Ascending aorta (tissue), 2 donors: Measurements from ENCODE around the gene BAG2. TPM values are rescaled to one million over a fixed set of nuclear protein-coding genes. Genes with fewer than 3 reads are reported as not detected.
A peak's percentile ranks its signal among the peaks of the same experiment; 100 is the strongest.

Experiments used
- DNase-seq, 2 donors: peaks; one replicate each; pipeline ENCODE4 v3.0.0-alpha.2; 2019; ENCODE audit warnings: low spot score in 2 of 2
- H3K27ac ChIP-seq, 2 donors: fragments of 200-600 bp; sonication (generic); one replicate each; pipeline ENCODE4 v1.5.1; 2016 to 2017; ENCODE audit warnings: mild to moderate bottlenecking in 1 of 2
- H3K27me3 ChIP-seq: fragments of 200-600 bp; sonication (generic); one replicate; pipeline ENCODE4 v1.5.1; 2017
- H3K36me3 ChIP-seq, 2 donors: fragments of 200-600 bp; sonication (generic); one replicate each; pipeline ENCODE4 v1.5.1; 2016
- H3K4me1 ChIP-seq, 2 donors: fragments of 200-600 bp; sonication (generic); one replicate each; pipeline ENCODE4 v1.5.1; 2016 to 2017; ENCODE audit warnings: mild to moderate bottlenecking in 1 of 2
- H3K4me3 ChIP-seq, 2 donors: fragments of 200-600 bp; sonication (generic); one replicate each; pipeline ENCODE4 v1.5.1; 2016 to 2017; ENCODE audit warnings: mild to moderate bottlenecking in 1 of 2
- H3K9me3 ChIP-seq, 2 donors: fragments of 200-600 bp; sonication (generic); one replicate each; pipeline ENCODE4 v1.5.1; 2016
- CTCF ChIP-seq, 3 experiments: fragments of 200-600 bp in 2 of 3; fragments of 450-650 bp in 1 of 3; sonication (generic) in 2 of 3; IDR thresholded peaks; one replicate each; pipeline ENCODE4 v1.5.1; 2016 to 2019; ENCODE audit warnings: antibody characterized with exemption in 3 of 3, mild to moderate bottlenecking in 1 of 3, moderate library complexity in 1 of 3
- intact Hi-C: fragments of 100-400 bp; cut with DNase I; formaldehyde crosslinking; loops from one replicate; pipeline ENCODE4 v1.15.1; 2023
- total RNA-seq: library from RNA; depleted of rRNA; stranded (reverse); fragments of >200 nt; gene quantifications from one replicate; pipeline ENCODE4 v1.1.0, GENCODE V29; 2016

The BAG2 gene
- total RNA-seq, 1 donor from 2014 or later: 7.7 TPM

- intact Hi-C loops: loop anchor here (1.0 to 2.0 kb wide), 2 partner anchors 41 to 95 kb away; no protein-coding TSS in a partner anchor
- TF ChIP-seq CTCF (IDR thresholded peaks at IDR 0.05): peak; percentile 32 to 71 (median 53)
- Histone ChIP-seq H3K4me3 (peak overlapping the region; percentile 72 to 88), H3K27me3 (no peaks in the 10 kb centered on the region), H3K27ac (peak overlapping the region; percentile 93 to 96), H3K36me3 (no peaks in the 10 kb centered on the region), H3K9me3 (peaks cover 0 to 5% of the 10 kb centered on the region in 2 donors), H3K4me1 (peaks cover 0 to 6% of the 10 kb centered on the region in 2 donors)
- peak; percentile 11 to 82 for DNase-seq
Measured at GRCh38 chr6:57221191-57221935, 49.2 kb downstream of the BAG2 start.

- DNase-seq: peak; percentile 16 to 89
- peaks cover 0 to 5% of the 10 kb centered on the region in 2 donors for H3K9me3 ChIP-seq
- no peaks in the 10 kb centered on the region for H3K36me3 ChIP-seq
- peak within 1 kb of the TSS; percentile 93 to 96 for H3K27ac ChIP-seq
- no peaks in the 10 kb centered on the region for H3K27me3 ChIP-seq
- H3K4me3 ChIP-seq: peak within 1 kb of the TSS; percentile 72 to 88
- peaks cover 0 to 6% of the 10 kb centered on the region in 2 donors for H3K4me1 ChIP-seq
- TF ChIP-seq CTCF (IDR thresholded peaks at IDR 0.05): no peak
- intact Hi-C loops: loop anchor here (1.0 to 2.0 kb wide), 5 partner anchors 20 to 94 kb away; partner anchors contain the start of gene BAG2
Measured at GRCh38 chr6:57221936-57222742, 50.0 kb downstream of the BAG2 start, which contains the start of gene RAB23. TSS of gene RAB23 (minus strand) at chr6:57222307. CDS start at chr6:57210380, 11,927 bp downstream.

DNA sequence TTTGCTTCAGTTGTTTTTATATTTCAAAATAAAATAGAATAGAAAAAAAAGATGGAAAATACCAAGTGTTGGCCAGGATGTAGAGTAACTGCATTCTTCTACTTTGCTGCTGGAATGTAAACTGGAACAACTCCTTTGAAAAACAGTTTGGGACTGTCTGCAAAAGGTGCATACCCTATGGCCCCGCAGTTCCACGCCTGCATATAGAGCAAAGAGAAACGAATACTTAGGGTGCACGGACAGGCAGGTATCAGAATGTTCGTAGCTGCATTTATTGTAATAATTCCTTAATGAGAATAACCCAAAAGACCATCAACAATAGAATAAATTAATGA is 50.6 kb downstream of the BAG2 start:
- intact Hi-C loops: loop anchor here (1.0 kb wide), 3 partner anchors 20 to 91 kb away; partner anchors contain the start of gene BAG2
- no peak for DNase-seq
- peak overlapping the region; percentile 93 to 96 for H3K27ac ChIP-seq

GRCh38 chr6:57224769-57225515 is 52.8 kb downstream of the BAG2 start:
- TF ChIP-seq CTCF (IDR thresholded peaks at IDR 0.05): no peak
- H3K36me3 ChIP-seq: no peaks in the 10 kb centered on the region
- H3K27ac ChIP-seq: no peak overlapping the region
- H3K9me3 ChIP-seq: peaks cover 0 to 5% of the 10 kb centered on the region in 2 donors
- peaks cover 0 to 6% of the 10 kb centered on the region in 2 donors for H3K4me1 ChIP-seq
- intact Hi-C loops: no loop called here
- H3K4me3 ChIP-seq: no peak overlapping the region
- H3K27me3 ChIP-seq: no peaks in the 10 kb centered on the region
- no peak for DNase-seq

More for the DNA sequence above, 50.6 kb downstream of the BAG2 start:
- H3K4me3 ChIP-seq: peak overlapping the region; percentile 72 to 88
- no peak for TF ChIP-seq CTCF (IDR thresholded peaks at IDR 0.05)
- peaks cover 0 to 5% of the 10 kb centered on the region in 2 donors for H3K9me3 ChIP-seq
- H3K27me3 ChIP-seq: no peaks in the 10 kb centered on the region
- H3K4me1 ChIP-seq: peaks cover 0 to 6% of the 10 kb centered on the region in 2 donors
- no peaks in the 10 kb centered on the region for H3K36me3 ChIP-seq

- no peaks in the 10 kb centered on the region for H3K36me3 ChIP-seq
- no peak overlapping the region for H3K27ac ChIP-seq
- H3K4me3 ChIP-seq: no peak overlapping the region
- peaks cover 0 to 6% of the 10 kb centered on the region in 2 donors for H3K4me1 ChIP-seq
- TF ChIP-seq CTCF (IDR thresholded peaks at IDR 0.05): no peak
- intact Hi-C loops: no loop called here
- H3K27me3 ChIP-seq: no peaks in the 10 kb centered on the region
- DNase-seq: no peak
- H3K9me3 ChIP-seq: no peaks in the 10 kb centered on the region
Measured at GRCh38 chr6:57226221-57226620, 54.1 kb downstream of the BAG2 start.
